GM23338 (cell line): ENCODE measurements around the gene FUCA1.

Source experiments
- CREB1 ChIP-seq: fragments of 250-450 bp; sonication (Bioruptor Pico); IDR thresholded peaks from 2 replicates; pipeline ENCODE4 v1.5.0; 2020; ENCODE audit warnings: low read depth, mild to moderate bottlenecking, moderate library complexity
- ETS1 ChIP-seq: IDR thresholded peaks from 2 replicates; pipeline ENCODE4 v1.6.1; 2016; ENCODE audit warnings: antibody characterized with exemption
- EZH2 ChIP-seq: fragments of 200-600 bp; sonication (generic); IDR thresholded peaks from one replicate; pipeline ENCODE4 v1.8.0; 2017; ENCODE audit warnings: antibody characterized with exemption, mild to moderate bottlenecking, low read depth; ENCODE audit not compliant: unreplicated experiment
- EZH2phosphoT487 ChIP-seq: fragments of 200-600 bp; sonication (generic); IDR thresholded peaks from one replicate; pipeline ENCODE4 v1.8.1; 2018; ENCODE audit warnings: antibody characterized with exemption; ENCODE audit not compliant: unreplicated experiment
- JUNB ChIP-seq: IDR thresholded peaks from one replicate; pipeline ENCODE4 v1.6.1; 2016; ENCODE audit warnings: antibody characterized with exemption; ENCODE audit not compliant: unreplicated experiment
- NANOG ChIP-seq: IDR thresholded peaks from 2 replicates; pipeline ENCODE4 v1.6.1; 2016; ENCODE audit warnings: antibody characterized with exemption, borderline replicate concordance
- POLR2AphosphoS5 ChIP-seq: IDR thresholded peaks from 2 replicates; pipeline ENCODE4 v1.6.1; 2016; ENCODE audit warnings: antibody characterized with exemption, low read depth
- REST ChIP-seq: IDR thresholded peaks from one replicate; pipeline ENCODE4 v1.6.1; 2018; ENCODE audit warnings: antibody characterized with exemption; ENCODE audit not compliant: unreplicated experiment
- STAT1 ChIP-seq: IDR thresholded peaks from one replicate; pipeline ENCODE4 v1.6.1; 2016; ENCODE audit warnings: antibody characterized with exemption; ENCODE audit not compliant: unreplicated experiment
- ZNF331 ChIP-seq: fragments of 250-450 bp; sonication (Bioruptor Pico); IDR thresholded peaks from 2 replicates; pipeline ENCODE4 v1.5.0; 2020; ENCODE audit warnings: low read depth, mild to moderate bottlenecking, moderate library complexity
- TF ChIP-seq, protein P1 (sequence below), 2 experiments: fragments of 200-600 bp in 1 of 2; sonication (generic) in 1 of 2; conservative IDR thresholded peaks; 2 replicates each; pipeline versions ENCODE4 v1.5.1 to v1.6.1; 2016 to 2017; ENCODE audit warnings: antibody characterized with exemption in 2 of 2, low read depth in 2 of 2, mild to moderate bottlenecking in 2 of 2, moderate library complexity in 1 of 2
- TF ChIP-seq, protein P2 (sequence below): fragments of 250-450 bp; sonication (Bioruptor Pico); IDR thresholded peaks from 2 replicates; pipeline ENCODE4 v1.5.0; 2020; ENCODE audit warnings: mild to moderate bottlenecking, moderate library complexity

- TF ChIP-seq, protein P1, sequence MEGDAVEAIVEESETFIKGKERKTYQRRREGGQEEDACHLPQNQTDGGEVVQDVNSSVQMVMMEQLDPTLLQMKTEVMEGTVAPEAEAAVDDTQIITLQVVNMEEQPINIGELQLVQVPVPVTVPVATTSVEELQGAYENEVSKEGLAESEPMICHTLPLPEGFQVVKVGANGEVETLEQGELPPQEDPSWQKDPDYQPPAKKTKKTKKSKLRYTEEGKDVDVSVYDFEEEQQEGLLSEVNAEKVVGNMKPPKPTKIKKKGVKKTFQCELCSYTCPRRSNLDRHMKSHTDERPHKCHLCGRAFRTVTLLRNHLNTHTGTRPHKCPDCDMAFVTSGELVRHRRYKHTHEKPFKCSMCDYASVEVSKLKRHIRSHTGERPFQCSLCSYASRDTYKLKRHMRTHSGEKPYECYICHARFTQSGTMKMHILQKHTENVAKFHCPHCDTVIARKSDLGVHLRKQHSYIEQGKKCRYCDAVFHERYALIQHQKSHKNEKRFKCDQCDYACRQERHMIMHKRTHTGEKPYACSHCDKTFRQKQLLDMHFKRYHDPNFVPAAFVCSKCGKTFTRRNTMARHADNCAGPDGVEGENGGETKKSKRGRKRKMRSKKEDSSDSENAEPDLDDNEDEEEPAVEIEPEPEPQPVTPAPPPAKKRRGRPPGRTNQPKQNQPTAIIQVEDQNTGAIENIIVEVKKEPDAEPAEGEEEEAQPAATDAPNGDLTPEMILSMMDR (conservative IDR thresholded peaks at IDR 0.05; ENCODE audit: low read depth in 2 of 2) = no peak
- no peak for TF ChIP-seq EZH2phosphoT487
- TF ChIP-seq EZH2 = no peak
- TF ChIP-seq ETS1 = no peak
- TF ChIP-seq POLR2AphosphoS5 = no peak
- TF ChIP-seq JUNB = no peak
- TF ChIP-seq REST = no peak
- TF ChIP-seq NANOG = no peak
- TF ChIP-seq STAT1 = no peak
- no peak for TF ChIP-seq CREB1 (CRISPR knock-in tag)
- TF ChIP-seq ZNF331 (CRISPR knock-in tag) = no peak
- TF ChIP-seq, protein P2, sequence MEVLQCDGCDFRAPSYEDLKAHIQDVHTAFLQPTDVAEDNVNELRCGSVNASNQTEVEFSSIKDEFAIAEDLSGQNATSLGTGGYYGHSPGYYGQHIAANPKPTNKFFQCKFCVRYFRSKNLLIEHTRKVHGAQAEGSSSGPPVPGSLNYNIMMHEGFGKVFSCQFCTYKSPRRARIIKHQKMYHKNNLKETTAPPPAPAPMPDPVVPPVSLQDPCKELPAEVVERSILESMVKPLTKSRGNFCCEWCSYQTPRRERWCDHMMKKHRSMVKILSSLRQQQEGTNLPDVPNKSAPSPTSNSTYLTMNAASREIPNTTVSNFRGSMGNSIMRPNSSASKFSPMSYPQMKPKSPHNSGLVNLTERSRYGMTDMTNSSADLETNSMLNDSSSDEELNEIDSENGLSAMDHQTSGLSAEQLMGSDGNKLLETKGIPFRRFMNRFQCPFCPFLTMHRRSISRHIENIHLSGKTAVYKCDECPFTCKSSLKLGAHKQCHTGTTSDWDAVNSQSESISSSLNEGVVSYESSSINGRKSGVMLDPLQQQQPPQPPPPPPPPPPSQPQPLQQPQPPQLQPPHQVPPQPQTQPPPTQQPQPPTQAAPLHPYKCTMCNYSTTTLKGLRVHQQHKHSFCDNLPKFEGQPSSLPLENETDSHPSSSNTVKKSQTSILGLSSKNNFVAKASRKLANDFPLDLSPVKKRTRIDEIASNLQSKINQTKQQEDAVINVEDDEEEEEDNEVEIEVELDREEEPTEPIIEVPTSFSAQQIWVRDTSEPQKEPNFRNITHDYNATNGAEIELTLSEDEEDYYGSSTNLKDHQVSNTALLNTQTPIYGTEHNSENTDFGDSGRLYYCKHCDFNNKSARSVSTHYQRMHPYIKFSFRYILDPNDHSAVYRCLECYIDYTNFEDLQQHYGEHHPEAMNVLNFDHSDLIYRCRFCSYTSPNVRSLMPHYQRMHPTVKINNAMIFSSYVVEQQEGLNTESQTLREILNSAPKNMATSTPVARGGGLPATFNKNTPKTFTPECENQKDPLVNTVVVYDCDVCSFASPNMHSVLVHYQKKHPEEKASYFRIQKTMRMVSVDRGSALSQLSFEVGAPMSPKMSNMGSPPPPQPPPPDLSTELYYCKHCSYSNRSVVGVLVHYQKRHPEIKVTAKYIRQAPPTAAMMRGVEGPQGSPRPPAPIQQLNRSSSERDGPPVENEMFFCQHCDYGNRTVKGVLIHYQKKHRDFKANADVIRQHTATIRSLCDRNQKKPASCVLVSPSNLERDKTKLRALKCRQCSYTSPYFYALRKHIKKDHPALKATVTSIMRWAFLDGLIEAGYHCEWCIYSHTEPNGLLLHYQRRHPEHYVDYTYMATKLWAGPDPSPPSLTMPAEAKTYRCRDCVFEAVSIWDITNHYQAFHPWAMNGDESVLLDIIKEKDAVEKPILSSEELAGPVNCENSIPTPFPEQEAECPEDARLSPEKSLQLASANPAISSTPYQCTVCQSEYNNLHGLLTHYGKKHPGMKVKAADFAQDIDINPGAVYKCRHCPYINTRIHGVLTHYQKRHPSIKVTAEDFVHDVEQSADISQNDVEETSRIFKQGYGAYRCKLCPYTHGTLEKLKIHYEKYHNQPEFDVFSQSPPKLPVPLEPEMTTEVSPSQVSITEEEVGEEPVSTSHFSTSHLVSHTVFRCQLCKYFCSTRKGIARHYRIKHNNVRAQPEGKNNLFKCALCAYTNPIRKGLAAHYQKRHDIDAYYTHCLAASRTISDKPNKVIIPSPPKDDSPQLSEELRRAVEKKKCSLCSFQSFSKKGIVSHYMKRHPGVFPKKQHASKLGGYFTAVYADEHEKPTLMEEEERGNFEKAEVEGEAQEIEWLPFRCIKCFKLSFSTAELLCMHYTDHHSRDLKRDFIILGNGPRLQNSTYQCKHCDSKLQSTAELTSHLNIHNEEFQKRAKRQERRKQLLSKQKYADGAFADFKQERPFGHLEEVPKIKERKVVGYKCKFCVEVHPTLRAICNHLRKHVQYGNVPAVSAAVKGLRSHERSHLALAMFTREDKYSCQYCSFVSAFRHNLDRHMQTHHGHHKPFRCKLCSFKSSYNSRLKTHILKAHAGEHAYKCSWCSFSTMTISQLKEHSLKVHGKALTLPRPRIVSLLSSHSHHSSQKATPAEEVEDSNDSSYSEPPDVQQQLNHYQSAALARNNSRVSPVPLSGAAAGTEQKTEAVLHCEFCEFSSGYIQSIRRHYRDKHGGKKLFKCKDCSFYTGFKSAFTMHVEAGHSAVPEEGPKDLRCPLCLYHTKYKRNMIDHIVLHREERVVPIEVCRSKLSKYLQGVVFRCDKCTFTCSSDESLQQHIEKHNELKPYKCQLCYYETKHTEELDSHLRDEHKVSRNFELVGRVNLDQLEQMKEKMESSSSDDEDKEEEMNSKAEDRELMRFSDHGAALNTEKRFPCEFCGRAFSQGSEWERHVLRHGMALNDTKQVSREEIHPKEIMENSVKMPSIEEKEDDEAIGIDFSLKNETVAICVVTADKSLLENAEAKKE (CRISPR knock-in tag) = no peak
Observed at GRCh38 chr1:23806280-23806679, 61.8 kb downstream of the FUCA1 start.
